Activated CD8-positive, alpha-beta memory T cell treated with anti-CD3 and anti-CD28 coated beads, Interleukin-2, amount 50 U/mL, for 4 hours (primary cell): ENCODE measurements around the gene CMTM3.
A peak's percentile ranks its signal among the peaks of the same experiment; 100 is the strongest.
"Not testable (repeated sequence)": the region's sequence is repeated elsewhere in the genome, so short reads cannot be mapped to it uniquely, and the experiment has no call there.

Source experiments
- DNase-seq: peaks from one replicate; pipeline ENCODE4 v3.0.0-alpha.2; 2020

Gene CMTM3, protein sequence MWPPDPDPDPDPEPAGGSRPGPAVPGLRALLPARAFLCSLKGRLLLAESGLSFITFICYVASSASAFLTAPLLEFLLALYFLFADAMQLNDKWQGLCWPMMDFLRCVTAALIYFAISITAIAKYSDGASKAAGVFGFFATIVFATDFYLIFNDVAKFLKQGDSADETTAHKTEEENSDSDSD

DNA sequence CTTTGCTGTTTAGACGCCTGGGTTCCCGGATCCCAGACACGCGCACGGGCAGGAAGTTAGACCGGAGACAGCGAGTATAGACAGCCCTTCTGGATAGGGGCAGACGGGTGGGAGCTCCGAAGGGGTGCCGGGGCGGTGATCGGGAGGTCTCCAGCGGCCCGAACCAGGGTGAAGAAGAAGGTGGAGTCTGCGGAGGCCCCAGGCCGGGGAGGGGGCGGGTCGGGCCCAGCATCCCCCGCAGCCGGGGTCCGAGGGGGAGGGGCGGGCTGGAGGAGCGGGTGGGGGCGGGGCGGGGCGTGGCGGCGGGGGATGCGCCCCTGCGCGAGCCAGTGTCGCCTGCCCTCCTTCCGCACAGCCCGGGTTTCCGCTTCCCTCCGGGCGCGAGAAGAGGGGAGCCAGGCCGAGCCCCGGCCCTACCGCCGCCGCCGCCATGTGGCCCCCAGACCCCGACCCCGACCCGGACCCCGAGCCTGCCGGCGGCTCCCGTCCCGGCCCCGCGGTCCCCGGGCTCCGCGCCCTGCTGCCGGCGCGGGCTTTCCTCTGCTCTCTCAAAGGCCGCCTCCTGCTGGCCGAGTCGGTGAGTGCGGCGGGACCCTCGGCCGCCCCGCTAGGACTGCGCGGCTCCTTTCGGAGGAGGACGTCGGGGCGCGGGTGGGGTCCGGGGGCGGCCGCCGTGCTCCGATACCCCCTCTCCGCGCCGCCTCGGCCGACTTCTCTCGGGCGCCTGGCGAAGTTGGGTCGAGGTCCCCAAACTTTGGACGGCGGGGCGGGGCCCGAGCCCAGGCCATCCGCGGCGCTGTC lies at the start of gene CMTM3:
CMTM3 (plus strand) TSS at position 329 of the 801 bp plus-strand sequence; CDS start at position 431, 102 bp downstream.
- DNase-seq, result peak; percentile 78

DNA sequence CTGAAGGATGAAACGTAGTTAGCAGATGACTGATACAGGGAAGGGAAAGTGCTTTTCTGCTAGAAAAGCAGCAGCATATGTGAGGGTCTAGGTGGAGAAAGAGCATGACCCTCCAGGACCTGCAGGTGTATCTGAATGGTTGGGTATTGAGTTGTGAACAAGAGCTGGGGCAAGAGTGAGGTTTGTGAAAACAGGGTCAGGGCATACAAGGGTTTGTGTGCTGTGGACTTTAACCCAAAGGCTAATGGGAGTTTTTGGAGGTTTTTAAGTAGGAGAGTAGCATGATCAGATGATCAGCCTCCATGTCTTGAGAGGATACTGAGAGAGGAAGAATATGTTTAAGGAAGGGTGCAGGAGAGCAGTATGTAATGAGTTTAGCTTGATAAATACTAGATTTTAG lies 44.4 kb upstream of the CMTM3 start:
- DNase-seq, result no peak

DNA sequence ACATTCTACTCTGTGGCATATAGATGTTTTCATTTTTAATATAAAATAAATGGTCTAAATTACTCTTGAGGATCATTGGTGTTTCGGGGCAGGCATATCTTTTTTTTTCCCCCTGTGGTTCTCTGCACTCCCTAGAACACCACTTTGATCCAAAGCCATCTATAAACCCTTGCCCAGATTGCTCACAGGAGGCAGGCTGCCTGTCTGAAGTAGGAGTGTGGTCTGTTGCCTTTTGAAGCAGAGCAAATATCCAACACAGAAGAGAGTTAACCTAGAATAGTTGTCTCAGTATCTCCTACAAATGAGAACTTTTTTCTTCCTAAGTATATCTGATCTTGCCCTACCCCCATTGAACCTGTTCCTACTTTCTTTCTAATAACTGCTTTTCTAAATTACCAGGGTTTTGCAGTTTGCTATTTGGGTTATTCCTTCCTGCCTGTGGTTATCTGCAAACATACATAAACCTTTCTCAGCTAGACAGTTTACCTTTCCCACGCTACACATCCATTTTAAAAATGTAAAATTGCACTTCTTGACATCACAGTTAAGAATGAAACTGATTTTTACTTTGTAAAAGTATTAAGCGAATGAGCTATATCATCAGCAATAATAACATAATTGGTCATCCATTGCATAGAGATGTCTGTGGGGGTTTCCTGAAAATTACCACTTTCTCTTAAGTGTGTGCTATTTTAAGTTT lies 43.0 kb upstream of the CMTM3 start:
- DNase-seq, result no peak

DNA sequence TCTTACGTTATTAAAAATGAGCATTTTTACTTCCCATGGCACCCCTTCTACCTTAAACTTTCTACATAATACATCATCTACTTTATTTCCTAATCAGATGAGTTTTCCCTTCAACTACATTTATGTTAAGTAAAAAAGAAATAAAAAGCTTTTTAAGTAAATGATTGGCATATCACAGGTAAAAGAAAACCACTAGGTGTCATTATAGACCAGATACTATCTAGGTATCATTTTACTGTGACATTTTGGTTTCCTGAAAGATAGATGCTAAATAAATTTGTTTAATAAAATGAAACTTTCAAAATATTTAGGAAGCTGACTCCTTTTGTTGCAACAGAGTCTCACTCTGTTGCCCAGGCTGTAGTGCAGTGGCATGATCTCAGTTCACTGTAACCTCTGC lies 42.1 kb upstream of the CMTM3 start:
- no peak for DNase-seq

DNA sequence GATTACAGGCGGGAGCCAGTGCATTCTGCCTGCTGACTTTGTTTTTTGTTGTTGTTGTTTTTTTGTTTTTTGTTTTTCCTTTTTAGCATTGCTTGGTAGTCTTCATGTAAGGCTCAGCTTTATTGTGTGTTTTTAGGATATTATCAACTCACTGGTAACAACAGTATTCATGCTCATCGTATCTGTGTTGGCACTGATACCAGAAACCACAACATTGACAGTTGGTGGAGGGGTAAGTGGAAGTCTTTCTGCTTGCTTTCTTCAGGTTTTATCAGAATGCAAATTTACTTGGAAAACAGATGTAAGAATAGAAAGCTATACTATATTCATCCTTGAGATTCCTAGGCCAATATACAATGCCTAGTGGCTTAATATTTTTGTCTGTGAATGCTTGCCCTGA lies 41.5 kb upstream of the CMTM3 start:
- no peak for DNase-seq

DNA sequence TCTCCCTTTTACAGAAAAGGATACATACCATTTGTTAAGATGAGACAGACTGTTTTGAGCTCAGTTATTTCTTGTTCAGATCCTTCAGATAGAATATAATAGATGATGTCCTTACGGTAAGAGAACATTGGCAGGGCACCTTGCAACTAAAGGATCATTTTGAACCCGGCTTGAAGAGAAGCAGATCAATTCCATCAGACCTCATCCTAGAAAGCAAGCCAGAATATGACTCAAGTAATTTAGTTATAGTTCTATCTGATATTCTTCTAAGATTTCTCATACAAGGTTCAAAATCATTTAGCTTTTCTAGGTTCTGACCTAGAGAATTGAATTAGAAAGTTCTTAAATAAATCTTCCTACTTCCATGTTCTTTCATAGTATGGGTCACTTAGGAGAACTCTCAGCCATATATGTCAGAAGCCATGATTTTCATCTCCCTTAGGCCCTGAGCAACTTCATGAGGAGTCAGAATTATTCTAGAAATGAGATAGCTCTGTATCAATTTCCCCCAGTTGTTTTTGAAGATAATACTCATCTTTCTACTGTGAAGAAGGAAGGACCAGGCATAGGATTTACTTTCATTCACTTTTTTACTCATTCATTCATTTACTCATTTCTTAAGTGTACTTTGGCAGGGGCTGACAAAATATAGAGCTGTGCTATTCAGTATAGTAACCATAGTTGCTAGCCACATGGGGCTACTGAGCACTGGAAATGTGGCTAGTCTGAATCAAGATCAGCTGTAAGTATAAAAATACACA lies 40.8 kb upstream of the CMTM3 start:
- no peak for DNase-seq

DNA sequence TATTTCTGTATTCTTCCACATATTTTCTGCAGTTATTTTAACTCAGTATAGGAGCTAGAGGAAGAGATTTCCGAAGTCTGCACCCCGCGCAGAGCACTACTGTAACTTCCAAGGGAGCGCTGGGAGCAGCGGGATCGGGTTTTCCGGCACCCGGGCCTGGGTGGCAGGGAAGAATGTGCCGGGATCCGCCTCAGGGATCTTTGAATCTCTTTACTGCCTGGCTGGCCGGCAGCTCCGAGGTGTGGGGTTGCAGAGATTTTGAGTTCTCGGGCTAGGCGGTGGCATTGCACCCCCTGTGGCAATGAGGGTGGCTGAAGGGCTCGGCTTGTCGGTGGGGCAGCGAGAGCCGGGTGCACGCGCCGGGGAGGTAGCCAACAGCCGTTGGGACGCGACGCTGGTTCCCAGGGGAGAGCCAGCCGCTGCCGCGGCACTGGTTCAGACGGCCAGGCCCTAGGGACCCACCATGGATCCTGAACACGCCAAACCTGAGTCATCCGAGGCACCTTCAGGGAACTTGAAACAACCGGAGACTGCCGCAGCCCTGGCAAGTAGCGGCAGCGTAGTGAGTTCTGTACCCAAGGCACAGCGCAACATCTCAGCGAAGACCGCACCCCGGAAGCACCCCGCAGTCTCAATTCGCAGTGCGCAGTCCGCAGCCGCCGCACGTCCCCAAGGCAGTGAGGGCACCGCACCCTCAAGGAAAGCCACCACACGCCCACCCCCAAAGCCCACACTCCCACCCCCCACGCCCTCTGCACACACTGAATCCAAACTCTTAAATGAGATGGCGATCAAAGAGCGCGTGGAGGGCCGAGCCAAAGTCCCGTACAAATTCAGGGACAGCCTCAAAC lies 38.2 kb upstream of the CMTM3 start, which contains the start of gene CMTM1:
CMTM1 (plus strand) TSS at position 389 of the 851 bp plus-strand sequence; CDS start at position 464, 75 bp downstream.
- DNase-seq, result no peak

DNA sequence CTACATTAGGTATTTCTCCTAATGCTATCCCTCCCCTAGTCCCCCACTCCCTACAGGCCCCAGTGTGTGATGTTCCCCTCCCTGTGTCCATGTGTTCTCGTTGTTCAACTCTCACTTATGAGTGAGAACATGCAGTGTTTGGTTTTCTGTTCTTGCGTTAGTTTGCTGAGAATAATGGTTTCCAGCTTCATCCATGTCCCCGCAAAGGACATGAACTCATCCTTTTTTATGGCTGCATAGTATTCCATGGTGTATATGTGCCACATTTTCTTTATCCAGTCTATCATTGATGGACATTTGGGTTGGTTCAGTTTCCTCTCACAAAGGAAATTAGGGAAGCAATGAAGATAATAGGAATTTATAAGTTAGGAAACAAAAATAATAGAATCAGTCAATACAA lies 37.2 kb upstream of the CMTM3 start:
- not testable (repeated sequence) for DNase-seq

DNA sequence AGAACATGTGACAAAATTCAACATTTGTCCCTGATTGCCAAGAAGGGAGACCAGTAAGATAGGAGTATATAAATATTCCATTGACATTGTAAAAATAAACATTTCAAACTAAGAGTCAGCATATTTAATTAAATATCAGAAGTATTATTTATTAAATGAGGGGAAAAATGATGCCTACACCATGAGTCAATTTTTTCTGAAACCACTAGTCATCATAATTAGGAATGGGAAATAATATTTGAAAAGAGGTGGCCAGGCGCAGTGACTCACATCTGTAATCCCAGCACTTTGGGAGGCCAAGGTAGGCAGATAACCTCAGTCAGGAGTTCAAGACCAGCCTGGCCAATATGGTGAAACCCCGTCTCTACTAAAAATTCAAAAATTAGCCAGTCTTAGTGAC lies 36.1 kb upstream of the CMTM3 start:
- no peak for DNase-seq

DNA sequence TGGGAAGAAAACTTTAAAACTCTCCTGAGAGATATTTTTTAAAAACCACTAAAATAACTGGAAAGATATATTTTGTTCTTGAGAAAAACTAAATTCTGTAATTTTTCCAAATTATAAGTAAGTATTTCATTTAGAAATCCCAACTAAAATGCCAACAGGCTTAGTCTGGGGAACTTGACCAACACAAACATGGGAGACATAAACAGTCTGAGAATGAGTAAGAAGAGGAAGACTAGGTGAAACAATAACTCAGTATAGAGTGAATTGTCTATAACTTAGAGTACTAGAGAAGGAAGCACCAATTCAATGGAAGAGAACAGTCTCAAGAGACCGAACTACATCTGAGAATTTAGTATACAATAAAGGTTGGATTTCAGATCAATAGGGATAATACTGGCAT lies 35.4 kb upstream of the CMTM3 start:
- no peak for DNase-seq

DNA sequence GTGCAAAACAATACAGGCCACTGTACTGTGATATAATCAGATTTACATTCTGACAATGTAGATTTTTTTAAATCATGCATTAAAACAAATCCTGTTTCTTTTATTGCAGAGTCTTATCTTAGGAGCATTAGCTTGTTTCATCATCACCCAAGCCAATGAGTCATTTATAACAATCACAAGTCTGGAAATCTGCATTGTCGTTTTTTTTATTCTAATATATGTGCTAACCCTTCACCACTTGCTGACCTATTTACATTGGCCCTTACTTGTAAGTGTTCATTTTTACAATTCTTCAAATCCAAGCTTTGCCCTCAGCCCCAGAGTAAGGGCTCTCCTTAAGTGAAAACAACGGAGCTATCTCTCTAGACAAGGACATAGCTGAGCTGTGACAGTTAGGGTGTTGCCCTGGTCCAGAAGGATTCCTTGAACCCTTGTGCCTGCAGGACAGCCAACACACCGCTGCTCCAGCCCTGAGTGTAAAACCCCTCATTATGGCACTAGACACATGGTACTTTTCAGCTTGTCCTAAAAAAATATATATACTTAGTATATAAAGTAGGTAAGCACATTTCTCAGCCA lies 34.6 kb upstream of the CMTM3 start:
- no peak for DNase-seq

DNA sequence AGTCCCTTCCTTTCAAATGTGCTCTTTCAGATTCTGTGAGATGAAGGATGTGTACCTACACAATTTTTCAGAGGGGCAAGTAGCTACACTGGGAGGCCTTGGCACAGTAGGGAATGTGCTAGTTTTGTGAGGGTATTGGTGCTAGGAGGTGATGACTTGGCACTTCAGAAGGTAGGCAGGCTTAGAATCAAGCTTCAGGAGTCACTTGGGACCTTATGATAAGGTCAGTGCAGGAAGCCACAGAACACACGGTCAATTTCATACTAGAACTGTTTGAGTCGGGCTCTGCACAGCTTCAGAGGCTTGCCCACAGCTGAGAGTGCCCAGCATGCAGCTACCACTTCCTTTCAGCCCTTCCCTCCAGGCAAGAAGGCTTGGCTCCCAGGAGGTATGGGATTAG lies 32.1 kb upstream of the CMTM3 start:
- no peak for DNase-seq

DNA sequence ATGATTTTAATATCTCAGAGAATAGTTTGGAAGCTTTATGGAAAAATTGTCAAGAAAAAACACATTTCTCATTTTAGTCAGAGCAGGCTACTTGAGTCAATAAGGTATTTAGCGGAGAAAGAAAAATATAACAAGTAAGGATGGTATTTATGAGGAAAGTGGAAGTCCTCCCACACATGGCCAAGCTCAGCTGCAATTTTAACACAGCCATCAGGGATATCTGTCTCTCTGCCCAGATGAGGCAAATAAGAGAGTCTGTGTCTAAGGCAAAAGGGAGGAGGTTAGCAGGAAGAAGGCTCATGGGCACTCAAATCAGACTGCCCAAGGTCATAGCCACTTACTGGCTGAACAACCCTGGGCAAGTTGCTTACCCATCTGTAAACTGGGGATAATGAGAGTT lies 30.4 kb upstream of the CMTM3 start:
- no peak for DNase-seq

DNA sequence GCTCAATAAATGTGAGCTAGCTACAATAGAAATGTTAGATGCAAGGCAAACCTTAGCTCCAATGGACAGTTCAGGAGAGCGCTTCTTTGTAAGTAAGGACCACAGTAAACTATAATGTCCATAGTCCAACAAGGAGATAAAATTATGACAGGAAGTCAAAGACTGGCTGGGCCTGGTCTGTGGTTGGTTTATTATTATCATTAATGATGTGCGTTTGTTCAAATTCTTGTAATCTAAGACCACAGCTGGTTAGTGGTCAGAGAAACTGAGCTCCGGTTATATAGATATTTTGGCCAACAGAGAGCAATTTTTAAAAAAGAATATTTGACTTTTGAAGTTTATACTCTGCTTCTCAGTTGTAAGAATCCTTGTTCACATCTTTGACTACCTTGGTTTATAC lies 30.0 kb upstream of the CMTM3 start:
- no peak for DNase-seq

DNA sequence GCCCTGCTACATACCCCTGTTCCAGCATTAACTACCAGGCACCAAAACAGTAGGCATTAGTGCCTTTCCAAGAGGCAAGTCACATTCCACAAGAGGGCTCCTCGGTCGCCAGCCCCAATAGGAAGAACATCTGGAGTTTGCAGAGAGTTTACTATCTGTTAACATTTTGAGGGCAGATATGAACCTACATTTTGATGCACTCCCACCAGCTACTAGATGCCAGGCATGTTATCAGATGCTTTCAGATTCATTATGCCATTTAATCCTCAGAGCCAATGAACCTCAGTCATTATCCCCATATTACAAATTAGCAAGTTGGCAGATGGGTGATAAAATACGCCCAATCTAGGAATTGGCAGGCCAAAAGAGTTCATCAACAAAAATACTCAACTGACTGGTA lies 29.4 kb upstream of the CMTM3 start:
- no peak for DNase-seq

DNA sequence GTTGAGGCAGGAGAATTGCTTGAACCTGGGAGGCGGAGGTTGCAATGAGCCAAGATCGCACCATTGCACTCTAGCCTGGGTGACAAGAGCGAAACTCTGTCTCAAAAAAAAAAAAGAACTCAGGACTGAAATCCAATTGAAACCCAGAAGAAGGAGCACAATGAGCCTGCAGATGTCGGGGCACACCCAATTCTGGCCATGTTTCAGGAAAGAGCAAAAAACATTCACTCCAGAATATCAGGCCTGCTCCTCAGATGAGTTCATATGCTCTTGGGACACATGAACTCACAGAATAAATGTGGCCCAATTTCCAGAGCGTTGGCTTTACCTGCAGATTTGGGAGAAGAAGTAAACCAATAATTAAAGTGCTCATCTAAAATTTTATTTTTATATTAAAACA lies 28.2 kb upstream of the CMTM3 start:
- DNase-seq, result no peak

DNA sequence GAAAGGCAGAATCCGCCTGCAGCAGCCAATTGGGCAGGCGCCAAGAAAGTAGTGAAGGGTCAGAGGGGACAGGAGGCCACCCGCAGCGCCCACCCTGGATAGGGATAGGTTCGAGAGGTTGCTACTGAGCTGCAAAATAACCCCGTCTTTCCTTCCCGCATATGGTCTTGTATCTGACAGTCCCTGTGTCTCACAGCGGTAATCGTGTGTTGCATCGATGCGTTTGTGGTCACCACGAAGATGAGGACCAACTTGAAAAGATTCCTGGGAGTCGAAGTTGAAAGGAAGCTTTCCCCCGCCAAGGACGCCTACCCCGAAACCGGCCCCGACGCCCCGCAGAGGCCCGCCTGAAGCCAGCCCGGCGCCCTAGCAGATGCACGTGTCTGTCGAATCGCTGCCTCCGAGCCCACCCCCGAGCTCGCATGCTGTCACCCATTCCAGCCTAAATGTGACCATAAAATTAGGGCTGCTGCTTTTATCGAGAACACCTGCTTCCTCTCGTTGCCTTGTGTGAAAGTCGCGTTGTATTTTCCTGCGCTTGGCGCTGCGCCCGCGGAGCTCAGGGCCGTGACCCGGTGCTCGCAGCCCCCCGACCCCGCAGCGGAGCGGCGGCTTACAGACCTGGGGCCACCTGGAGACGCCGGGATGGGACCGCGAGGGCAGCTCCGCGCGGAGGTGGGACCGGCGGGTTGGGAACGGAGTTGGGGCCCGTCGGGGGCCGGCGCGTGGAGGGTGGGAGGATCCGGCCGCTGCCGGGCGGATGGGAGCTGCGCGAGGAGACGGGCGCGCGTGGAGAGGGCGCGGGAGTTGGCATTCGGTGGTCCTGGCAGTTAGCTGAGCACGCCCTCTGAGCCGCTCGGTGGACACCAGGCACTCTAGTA lies 25.6 kb upstream of the CMTM3 start, which contains the start of gene CMTM2:
CMTM2 (plus strand) TSS at position 813 of the 881 bp plus-strand sequence. CDS start 145 bp downstream, outside the sequence.
- no peak for DNase-seq

DNA sequence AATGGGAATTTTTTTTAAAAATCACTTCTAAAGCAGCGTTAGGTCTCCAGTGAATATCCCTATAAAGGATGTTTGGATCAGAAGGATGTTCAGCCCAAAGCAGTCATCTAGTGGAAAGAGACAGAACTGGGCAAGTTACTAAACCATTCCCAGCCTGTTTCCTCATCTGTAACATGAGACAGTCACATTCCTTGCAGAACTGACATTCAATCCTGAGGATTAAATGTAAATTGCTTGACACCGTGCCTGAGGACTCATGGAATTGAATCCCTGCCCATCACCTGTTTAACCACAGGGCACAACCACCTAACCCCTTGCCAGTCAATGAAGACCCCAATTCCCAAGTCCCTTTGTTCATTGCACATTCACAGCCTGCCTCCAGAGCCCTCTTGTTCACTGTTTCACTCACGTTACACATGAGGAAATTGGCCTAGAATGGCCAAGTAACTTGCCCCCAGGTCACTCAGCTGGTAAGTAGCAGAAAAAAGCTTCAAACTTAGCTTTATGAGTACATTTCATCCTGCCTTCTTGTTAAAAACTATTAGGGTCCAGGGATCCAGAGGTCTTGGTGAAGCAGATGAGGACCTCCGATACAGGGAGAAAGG lies 23.8 kb upstream of the CMTM3 start:
- no peak for DNase-seq

DNA sequence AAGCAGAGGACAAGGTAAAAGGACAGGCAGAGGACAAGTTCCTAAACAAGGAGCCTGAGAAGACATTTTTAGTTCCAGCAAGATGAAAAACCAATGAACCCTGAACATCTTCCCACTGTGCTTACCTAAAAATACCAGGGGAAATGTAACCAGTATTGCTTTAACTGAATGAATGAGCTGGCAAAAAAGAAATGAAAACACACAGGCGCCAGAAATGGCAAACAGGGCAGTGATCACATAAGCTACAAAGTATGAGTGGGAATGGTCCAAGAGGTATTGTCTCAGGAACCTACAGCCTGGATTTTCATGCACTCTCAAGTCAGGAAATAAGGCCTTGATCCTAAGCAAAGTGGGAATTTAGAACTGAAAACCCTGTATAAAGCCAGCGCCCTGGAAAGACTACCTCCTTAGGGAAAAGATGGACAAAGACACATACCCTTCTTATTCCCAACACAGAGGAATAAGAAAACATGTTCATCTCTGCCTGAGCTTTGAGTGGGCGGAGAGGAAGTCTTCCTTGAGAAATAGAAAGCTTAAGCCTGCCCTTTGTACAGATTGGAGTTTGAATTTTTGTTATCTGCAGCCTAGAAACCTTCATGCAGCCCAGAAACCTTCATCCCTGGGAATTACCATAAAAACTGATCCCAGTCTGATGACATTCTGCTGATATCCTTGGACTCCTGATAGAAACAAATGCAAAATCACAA lies 23.1 kb upstream of the CMTM3 start:
- no peak for DNase-seq
